Stimulated activated CD4-positive, alpha-beta T cell treated with anti-CD3 and anti-CD28 coated beads, Interleukin-15, amount 100 ng/mL, for 1 hour (primary cell): ENCODE measurements around the gene PCGF1.
A peak's percentile ranks its signal among the peaks of the same experiment; 100 is the strongest.

Experiments
- DNase-seq, 2 donors: peaks; one replicate each; pipeline ENCODE4 v3.0.0-alpha.2; 2020; ENCODE audit warnings: low read depth in 1 of 2, low spot score in 1 of 2

The PCGF1 gene

GRCh38 chr2:74515981-74516633, 8.6 kb upstream of the PCGF1 start:
- DNase-seq, result peak; percentile 54 to 71

DNA sequence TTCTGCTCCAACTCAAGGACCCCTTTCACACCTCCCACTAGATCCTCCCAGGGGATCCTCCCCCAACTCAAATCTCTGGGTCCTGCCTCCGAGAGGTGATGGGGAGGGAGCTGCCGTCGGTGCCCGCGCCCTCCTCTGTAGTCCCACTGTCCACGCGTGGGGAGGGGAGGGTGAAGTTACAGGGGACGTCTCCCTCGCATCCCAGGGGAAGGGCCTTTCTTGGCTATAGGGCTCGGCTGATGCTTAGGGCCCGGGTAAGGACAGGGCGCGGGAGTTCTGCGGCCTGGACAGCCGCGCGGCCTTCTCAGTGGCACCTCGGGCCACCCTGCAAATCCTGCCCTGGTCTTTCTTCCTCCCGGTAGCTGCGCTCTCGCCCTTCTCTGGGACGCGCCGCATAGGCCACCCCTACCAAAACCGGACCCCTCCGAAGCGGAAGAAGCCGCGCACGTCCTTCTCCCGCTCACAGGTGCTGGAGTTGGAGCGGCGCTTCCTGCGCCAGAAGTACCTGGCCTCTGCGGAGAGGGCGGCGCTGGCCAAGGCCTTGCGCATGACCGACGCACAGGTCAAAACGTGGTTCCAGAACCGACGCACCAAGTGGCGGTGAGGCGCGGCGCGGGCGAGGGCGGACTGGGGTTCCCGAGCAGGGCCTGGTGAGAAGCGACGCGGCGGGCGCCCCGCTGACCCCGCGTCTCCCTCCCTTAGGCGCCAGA, 7.9 kb upstream of the PCGF1 start:
- DNase-seq, result no peak

- no peak for DNase-seq
Observed at GRCh38 chr2:74514368-74515270, 7.1 kb upstream of the PCGF1 start, which contains the start of gene TLX2. TLX2 (plus strand) TSS chr2:74514450; CDS start chr2:74514807, 357 bp downstream.

- DNase-seq, result no peak
Observed at GRCh38 chr2:74513605-74514367, 6.3 kb upstream of the PCGF1 start.

DNA sequence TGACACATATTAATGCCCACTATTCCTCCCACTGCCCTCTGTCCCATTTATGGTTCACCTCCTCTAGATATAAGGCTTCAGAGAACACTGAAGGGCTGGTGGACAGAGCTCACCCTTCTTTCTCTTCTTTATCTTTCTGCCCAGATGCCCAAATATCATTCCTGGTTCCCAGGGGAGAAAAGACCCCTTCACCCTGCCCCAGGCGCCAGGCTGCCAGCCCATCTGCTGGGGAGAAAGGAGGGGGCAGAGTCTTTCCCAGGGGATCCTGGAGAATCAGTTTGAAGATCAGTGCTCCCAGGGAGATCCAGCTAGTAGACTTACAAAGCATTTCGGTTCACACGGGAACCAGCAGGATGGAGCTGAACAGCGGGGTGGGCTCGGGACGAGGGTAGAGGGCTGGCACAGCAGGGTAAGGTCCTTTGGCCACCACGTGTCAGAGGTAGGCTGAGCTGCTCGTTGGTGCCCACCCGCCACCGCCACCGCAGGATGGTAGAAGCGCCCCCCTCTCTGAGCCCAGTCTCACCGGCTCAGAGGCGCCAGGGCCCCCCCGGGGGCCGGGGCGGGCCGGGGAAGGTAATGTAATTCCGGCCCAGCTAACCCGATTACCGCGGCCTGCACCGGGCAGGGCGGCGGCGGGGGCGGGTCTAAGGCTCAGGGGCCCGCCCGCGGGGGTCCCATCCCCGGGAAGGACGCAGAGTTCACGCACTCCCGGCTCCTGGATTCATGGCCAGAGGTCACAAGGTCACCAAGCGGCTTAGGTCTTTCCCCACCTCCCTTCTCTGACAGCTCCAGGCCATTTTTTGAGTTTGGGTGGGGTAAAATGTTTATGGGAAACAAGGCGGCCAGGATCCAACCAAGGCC, 5.5 kb upstream of the PCGF1 start:
- DNase-seq, result no peak

DNA sequence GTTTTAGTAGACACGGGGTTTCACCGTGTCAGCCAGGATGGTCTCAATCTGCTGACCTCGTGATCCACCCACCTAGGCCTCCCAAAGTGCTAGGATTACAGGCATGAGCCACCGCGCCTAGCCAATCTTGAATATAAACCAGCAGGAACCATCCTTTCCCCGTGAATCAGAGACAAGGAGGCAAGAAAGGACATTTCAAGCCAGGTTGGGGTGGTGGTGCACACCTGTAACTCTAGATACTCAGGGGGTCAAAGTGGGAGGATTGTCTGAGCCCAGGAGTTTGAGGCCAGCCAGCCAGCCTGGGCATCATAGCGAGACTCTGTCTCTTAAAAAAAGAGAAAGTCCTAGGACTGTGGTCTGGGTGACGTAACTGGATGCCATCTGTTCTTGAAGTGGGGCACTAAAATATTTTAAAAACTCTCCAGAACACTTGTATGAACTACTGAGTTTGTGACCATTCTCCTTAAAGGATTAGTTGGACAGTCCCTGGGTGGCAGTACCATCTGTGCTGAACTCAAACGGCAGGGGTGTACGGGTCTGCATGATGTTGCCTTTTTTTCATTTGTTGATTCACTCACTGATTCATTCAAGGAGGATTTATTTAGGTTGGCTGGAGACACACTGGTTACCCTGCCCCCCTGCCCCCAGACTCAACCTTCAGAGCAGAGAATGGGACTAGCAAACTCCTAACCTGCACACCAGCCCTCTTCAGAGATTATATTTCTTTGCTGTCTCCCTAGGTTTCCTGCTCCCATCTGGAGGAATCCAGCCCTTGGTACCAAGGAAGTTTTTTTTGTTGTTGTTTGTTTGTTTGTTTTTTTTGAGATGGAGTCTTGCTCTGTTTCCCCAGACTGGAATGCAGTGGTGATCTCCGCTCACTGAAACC, 3.9 kb upstream of the PCGF1 start:
- DNase-seq, result no peak

GRCh38 chr2:74510272-74510671, 2.8 kb upstream of the PCGF1 start:
- DNase-seq, result no peak

- DNase-seq, result no peak
Observed at GRCh38 chr2:74507926-74508520, 528 bp upstream of the PCGF1 start.

- no peak for DNase-seq
Observed at GRCh38 chr2:74505448-74506246, 1.8 kb downstream of the PCGF1 start.

GRCh38 chr2:74504591-74504990, 2.9 kb downstream of the PCGF1 start:
- DNase-seq, result no peak

DNA sequence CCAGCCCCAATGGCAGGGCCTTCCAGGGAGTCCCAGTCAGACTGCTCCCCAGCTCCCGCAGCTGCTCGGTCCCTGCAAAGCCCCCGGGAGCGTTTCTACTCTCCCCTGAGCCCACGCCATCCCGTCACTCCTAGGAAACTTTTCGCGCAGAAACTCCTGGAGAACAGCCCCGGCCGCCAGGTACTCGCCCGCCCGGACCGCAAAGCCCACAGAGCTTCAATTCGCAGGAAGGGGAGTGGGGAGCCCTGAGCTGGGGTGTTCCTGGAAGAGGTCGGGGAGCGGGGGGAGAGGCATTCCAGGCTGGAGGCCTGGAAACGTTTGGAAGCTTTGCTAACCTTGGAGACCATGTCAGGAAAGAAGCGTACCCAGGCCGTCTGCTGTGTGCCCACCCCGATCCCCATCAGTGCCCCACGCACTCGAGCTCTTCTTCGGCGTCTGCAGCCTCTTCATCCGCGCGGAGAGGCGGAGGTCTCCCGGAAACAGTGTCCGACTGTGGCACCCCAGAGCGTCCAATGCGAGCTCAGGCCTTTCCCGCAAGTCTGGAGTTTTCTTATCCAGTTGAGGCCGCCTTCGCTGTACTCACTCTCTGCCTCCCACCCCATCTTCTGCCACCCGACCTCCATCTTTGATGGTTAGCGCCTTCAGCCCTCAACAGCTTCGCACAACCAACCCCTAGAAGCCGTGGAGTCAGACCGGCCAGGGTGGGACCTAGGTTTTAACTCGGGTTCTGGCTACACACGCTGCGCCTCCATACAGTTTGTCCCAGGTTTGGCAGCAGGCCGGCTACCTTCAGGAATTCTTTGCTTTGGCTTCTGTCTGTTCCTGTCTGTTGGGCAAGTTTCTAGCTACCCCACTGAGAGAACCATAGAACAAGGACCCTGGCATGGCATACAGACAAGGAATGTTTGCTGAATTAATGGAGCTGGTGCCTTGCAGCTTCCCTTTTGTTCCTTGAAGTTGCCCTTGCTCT, 3.7 kb downstream of the PCGF1 start:
- DNase-seq, result no peak

DNA sequence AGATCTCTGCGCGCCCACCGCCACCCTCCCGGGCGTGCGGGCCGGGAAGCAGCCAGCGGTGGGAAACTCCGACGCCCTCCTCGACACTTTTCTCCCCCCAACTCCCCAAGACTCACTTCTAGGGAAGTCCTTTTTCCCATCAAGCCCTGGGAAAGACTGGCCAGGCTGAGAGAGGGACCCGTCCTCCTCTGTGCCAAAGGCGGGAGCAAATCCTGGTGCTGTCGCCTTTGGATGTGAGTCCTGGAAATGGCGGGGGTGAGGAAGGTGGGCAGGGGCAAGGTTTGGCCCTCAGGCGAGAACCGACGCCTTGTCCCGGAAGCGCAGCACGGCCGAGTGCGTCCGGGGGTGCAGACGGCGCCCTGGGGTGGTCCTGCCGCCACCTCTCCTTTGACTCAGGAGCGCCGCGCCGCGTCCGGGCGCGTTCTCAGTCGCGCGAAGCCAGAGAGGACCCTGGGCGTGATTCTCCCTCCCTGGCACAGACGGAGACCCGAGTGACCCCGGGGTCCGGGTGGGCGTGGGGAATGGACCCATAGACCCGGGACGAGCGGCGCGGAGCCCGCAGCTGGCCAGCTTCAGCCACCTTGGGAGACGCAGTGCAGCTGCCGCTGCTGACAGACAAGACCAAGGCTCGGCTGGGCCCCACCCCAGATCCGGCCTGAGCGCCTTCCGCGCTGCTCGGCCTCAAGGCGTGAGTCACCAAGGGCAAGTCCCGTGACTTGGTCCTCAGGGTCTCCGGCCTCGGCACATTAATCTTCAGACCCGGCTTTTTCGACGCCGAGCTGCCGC, 4.6 kb downstream of the PCGF1 start:
- DNase-seq, result no peak

DNA sequence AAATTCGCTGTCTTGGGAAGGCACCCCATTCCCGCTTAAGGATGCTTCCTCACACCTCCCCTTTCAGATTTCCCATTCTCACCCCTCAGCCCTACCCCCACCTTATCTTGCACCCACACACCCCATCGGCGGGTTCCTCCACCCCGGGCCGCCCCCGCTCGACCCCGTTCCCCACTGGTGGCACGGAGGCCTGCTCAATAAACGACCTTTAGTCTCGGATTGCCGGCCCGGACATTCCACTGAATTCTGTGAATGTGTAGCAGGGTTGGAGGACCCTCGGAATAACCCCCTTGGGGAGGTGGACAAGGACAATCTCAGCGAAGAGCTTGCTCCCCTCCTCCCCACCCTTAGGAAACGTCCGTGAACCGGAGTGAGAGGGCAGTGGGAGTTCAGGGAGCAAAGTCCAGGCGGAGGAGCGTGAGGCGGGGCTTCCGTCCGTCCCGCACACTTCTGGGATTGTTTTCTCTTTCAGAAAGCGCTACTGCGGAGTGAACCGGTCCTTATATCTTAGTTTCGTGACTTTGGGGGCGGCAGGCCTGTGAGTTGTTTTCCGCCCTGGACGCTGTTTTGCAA, 5.3 kb downstream of the PCGF1 start:
- no peak for DNase-seq

DNA sequence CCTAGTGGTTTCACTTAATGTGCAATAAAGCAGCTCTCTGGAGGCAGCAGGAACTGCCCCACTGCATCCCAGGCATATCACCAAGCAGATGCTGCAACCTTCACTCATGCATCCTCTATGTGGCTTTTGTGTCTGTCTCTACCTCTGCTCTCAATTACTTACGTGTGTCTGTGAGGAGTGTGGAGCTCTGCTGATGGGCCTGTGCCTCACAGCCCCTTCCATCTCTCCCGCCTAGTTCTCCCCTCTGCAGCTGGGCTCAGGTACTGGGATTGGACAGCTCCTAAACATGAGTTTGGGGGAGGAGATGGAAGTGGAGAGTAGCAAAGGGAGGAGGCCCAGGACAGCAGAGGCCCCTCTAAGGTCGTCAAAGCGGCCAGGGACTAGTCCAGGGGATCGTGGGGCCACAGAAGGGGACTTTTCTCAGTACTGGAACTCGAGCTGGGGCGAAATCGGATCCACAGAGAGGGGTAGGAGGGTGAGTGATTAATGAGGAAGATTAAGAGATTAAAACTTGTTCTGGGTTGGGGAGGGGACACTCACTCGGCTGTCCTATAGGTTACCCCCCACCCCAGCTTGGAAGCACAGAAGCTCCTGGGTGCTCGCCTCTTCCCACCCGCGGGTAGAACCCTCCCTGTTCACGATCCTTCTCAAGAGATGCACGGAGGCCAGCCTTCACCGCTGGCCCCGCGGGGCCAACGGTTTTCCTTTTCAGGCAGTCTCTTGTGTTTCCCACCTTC, 6.0 kb downstream of the PCGF1 start:
- no peak for DNase-seq

GRCh38 chr2:74500578-74500946, 6.9 kb downstream of the PCGF1 start:
- no peak for DNase-seq
